IMR-90 (cell line): ENCODE measurements around the gene PLXNB3. TPM values are rescaled to one million over a fixed set of nuclear protein-coding genes. Genes with fewer than 3 reads are reported as not detected.

Source experiments
- BHLHE40 ChIP-seq: fragments of 150-350 bp; IDR thresholded peaks from 2 replicates; pipeline ENCODE4 v1.6.1; 2016; ENCODE audit warnings: mild to moderate bottlenecking, low read depth, low read length
- polyA plus RNA-seq, 3 experiments: library from polyadenylated mRNA; depleted of rRNA; stranded (reverse); fragments of >200 nt; gene quantifications; 2 replicates each; pipeline ENCODE4 v1.2.3, GENCODE V29; 2012; ENCODE audit warnings: low replicate concordance in 1 of 3
- total RNA-seq: library from RNA; depleted of rRNA; stranded (reverse); fragments of >200 nt; gene quantifications from 2 replicates; pipeline ENCODE4 v1.2.3, GENCODE V29; 2012
- TF ChIP-seq, protein P1 (sequence below): conservative IDR thresholded peaks from 2 replicates; pipeline ENCODE4 v1.5.1; 2012; ENCODE audit warnings: mild to moderate bottlenecking, low read depth, low read length, improper control_type of control experiment
- TF ChIP-seq, protein P2 (sequence below): fragments of 150-350 bp; IDR thresholded peaks from 2 replicates; pipeline ENCODE4 v1.6.1; 2017; ENCODE audit warnings: mild to moderate bottlenecking, antibody characterized with exemption, low read length, low read depth

PLXNB3 gene
- total and polyA plus RNA-seq, 2 of the 4 experiments (the other 2 are of a cell fraction) = 0.36 to 22.3 TPM

DNA sequence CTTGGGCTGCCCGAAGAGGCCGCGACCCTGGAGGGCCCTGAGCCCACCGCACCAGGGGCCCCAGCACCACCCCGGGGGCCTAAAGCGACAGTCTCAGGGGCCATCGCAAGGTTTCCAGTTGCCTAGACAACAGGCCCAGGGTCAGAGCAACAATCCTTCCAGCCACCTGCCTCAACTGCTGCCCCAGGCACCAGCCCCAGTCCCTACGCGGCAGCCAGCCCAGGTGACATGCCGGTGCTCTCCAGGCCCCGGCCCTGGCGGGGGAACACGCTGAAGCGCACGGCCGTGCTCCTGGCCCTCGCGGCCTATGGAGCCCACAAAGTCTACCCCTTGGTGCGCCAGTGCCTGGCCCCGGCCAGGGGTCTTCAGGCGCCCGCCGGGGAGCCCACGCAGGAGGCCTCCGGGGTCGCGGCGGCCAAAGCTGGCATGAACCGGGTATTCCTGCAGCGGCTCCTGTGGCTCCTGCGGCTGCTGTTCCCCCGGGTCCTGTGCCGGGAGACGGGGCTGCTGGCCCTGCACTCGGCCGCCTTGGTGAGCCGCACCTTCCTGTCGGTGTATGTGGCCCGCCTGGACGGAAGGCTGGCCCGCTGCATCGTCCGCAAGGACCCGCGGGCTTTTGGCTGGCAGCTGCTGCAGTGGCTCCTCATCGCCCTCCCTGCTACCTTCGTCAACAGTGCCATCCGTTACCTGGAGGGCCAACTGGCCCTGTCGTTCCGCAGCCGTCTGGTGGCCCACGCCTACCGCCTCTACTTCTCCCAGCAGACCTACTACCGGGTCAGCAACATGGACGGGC, 38.8 kb upstream of the PLXNB3 start (continued):
- TF ChIP-seq, protein P1, sequence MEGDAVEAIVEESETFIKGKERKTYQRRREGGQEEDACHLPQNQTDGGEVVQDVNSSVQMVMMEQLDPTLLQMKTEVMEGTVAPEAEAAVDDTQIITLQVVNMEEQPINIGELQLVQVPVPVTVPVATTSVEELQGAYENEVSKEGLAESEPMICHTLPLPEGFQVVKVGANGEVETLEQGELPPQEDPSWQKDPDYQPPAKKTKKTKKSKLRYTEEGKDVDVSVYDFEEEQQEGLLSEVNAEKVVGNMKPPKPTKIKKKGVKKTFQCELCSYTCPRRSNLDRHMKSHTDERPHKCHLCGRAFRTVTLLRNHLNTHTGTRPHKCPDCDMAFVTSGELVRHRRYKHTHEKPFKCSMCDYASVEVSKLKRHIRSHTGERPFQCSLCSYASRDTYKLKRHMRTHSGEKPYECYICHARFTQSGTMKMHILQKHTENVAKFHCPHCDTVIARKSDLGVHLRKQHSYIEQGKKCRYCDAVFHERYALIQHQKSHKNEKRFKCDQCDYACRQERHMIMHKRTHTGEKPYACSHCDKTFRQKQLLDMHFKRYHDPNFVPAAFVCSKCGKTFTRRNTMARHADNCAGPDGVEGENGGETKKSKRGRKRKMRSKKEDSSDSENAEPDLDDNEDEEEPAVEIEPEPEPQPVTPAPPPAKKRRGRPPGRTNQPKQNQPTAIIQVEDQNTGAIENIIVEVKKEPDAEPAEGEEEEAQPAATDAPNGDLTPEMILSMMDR = no peak
- TF ChIP-seq BHLHE40 = no peak
- TF ChIP-seq, protein P2, sequence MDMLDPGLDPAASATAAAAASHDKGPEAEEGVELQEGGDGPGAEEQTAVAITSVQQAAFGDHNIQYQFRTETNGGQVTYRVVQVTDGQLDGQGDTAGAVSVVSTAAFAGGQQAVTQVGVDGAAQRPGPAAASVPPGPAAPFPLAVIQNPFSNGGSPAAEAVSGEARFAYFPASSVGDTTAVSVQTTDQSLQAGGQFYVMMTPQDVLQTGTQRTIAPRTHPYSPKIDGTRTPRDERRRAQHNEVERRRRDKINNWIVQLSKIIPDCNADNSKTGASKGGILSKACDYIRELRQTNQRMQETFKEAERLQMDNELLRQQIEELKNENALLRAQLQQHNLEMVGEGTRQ = no peak
